Limb (tissue), 2 donors: ENCODE results near the gene MAK.
"Not testable (repeated sequence)": the region's sequence is repeated elsewhere in the genome, so short reads cannot be mapped to it uniquely, and the experiment has no call there.

Source experiments
- DNase-seq, 2 donors: peaks; one replicate each; pipeline ENCODE4 v3.0.0-alpha.2; 2016; ENCODE audit errors: extremely low spot score in 2 of 2

MAK gene

GRCh38 chr6:10791673-10792072, 46.7 kb downstream of the MAK start:
- no peak for DNase-seq

GRCh38 chr6:10779076-10779475, 59.3 kb downstream of the MAK start:
- no peak for DNase-seq

GRCh38 chr6:10778230-10778629, 60.1 kb downstream of the MAK start:
- DNase-seq = no peak

GRCh38 chr6:10771371-10771894, 66.9 kb downstream of the MAK start:
- DNase-seq = no peak

GRCh38 chr6:10769419-10769818, 68.9 kb downstream of the MAK start:
- DNase-seq = no peak

GRCh38 chr6:10763006-10763405, 75.3 kb downstream of the MAK start:
- DNase-seq = no peak

GRCh38 chr6:10759884-10760329, 78.4 kb downstream of the MAK start:
- no peak for DNase-seq

GRCh38 chr6:10759312-10759839, 79.0 kb downstream of the MAK start:
- peak in 1 of 2 donors; percentile 46 for DNase-seq

GRCh38 chr6:10756085-10756484, 82.3 kb downstream of the MAK start:
- no peak for DNase-seq

- not testable (repeated sequence) for DNase-seq
These were observed 86.6 kb downstream of the MAK start for GRCh38 chr6:10751757-10752156.

- not testable (repeated sequence) for DNase-seq
These were observed 87.8 kb downstream of the MAK start for GRCh38 chr6:10750568-10750967.

- DNase-seq = no peak
These were observed 88.6 kb downstream of the MAK start for GRCh38 chr6:10749734-10750133.

- DNase-seq = peak; percentile 98 to 99
These were observed 90.9 kb downstream of the MAK start, which contains the start of gene TMEM14B for GRCh38 chr6:10747251-10747972. TSS of gene TMEM14B (plus strand) at chr6:10747805. CDS start at chr6:10749246, 1,441 bp downstream.

- no peak for DNase-seq
These were observed 91.5 kb downstream of the MAK start for GRCh38 chr6:10746915-10747250.

GRCh38 chr6:10745116-10745515, 93.2 kb downstream of the MAK start:
- DNase-seq = no peak

GRCh38 chr6:10743515-10743914, 94.8 kb downstream of the MAK start:
- DNase-seq = no peak

- DNase-seq = no peak
These were observed 96.1 kb downstream of the MAK start for GRCh38 chr6:10742251-10742650.

- not testable (repeated sequence) for DNase-seq
These were observed 96.7 kb downstream of the MAK start for GRCh38 chr6:10741643-10742042.

GRCh38 chr6:10740061-10740460, 98.3 kb downstream of the MAK start:
- DNase-seq = no peak

GRCh38 chr6:10736731-10737130, 101.6 kb downstream of the MAK start:
- DNase-seq = no peak

GRCh38 chr6:10733863-10734262, 104.5 kb downstream of the MAK start:
- DNase-seq = no peak

GRCh38 chr6:10733151-10733715, 105.1 kb downstream of the MAK start:
- no peak for DNase-seq

- no peak for DNase-seq
These were observed 108.1 kb downstream of the MAK start for GRCh38 chr6:10730254-10730653.
